ENCODE data around the gene GADD45G.

The GADD45G gene

GRCh38 chr9:89563571-89564345 lies 41.1 kb upstream of the GADD45G start:
- H3K4me3 ChIP-seq (ENCODE audit: low read depth, low read length): no peak overlapping the region
- no peak for DNase-seq (ENCODE audit: low read depth, low spot score)
- in situ Hi-C loops (cut with HindIII; ENCODE audit: low sequenced_read_pairs): no loop called here
- no peak for TF ChIP-seq CTCF (IDR thresholded peaks at IDR 0.05; ENCODE audit: low read depth, low read length)

GRCh38 chr9:89564346-89564878 lies 40.4 kb upstream of the GADD45G start:
- no peak for DNase-seq (ENCODE audit: low read depth, low spot score)
- peak; percentile 14 for TF ChIP-seq CTCF (IDR thresholded peaks at IDR 0.05; ENCODE audit: low read depth, low read length)
- H3K4me3 ChIP-seq (ENCODE audit: low read depth, low read length): no peak overlapping the region
- in situ Hi-C loops (cut with HindIII; ENCODE audit: low sequenced_read_pairs): no loop called here

GRCh38 chr9:89567649-89568048 lies 37.2 kb upstream of the GADD45G start:
- no peak for TF ChIP-seq CTCF (IDR thresholded peaks at IDR 0.05; ENCODE audit: low read depth, low read length)
- H3K4me3 ChIP-seq (ENCODE audit: low read depth, low read length): no peak overlapping the region
- DNase-seq (ENCODE audit: low read depth, low spot score): no peak
- in situ Hi-C loops (cut with HindIII; ENCODE audit: low sequenced_read_pairs): no loop called here

GRCh38 chr9:89574309-89574708 lies 30.5 kb upstream of the GADD45G start:
- DNase-seq (ENCODE audit: low read depth, low spot score): no peak
- in situ Hi-C loops (cut with HindIII; ENCODE audit: low sequenced_read_pairs): no loop called here
- no peak for TF ChIP-seq CTCF (IDR thresholded peaks at IDR 0.05; ENCODE audit: low read depth, low read length)
- H3K4me3 ChIP-seq (ENCODE audit: low read depth, low read length): no peak overlapping the region

GRCh38 chr9:89576404-89576839 lies 28.4 kb upstream of the GADD45G start:
- peak; percentile 44 for TF ChIP-seq CTCF (IDR thresholded peaks at IDR 0.05; ENCODE audit: low read depth, low read length)
- H3K4me3 ChIP-seq (ENCODE audit: low read depth, low read length): no peak overlapping the region
- peak; percentile 45 for DNase-seq (ENCODE audit: low read depth, low spot score)
- in situ Hi-C loops (cut with HindIII; ENCODE audit: low sequenced_read_pairs): no loop called here

- DNase-seq (ENCODE audit: low read depth, low spot score): no peak
- no peak for TF ChIP-seq CTCF (IDR thresholded peaks at IDR 0.05; ENCODE audit: low read depth, low read length)
- no peak overlapping the region for H3K4me3 ChIP-seq (ENCODE audit: low read depth, low read length)
- in situ Hi-C loops (cut with HindIII; ENCODE audit: low sequenced_read_pairs): no loop called here
Observed at GRCh38 chr9:89577363-89577762, 27.4 kb upstream of the GADD45G start.
